HepG2 (cell line): ENCODE measurements around the gene HPS4. TPM values are rescaled to one million over a fixed set of nuclear protein-coding genes. Genes with fewer than 3 reads are reported as not detected.

ENCODE experiments used
- ADNP ChIP-seq: sonication (generic); formaldehyde crosslinking; IDR thresholded peaks from 2 replicates; pipeline ENCODE4 v1.4.0; 2020; ENCODE audit warnings: missing genetic modification reagents
- CREB1 ChIP-seq, 2 experiments: fragments of 450-650 bp in 1 of 2; IDR thresholded peaks; 2 replicates each; pipeline ENCODE4 v1.6.1; 2016 to 2017; ENCODE audit warnings: control low read depth in 1 of 2, mild to moderate bottlenecking in 1 of 2, missing compliant biosample characterization in 1 of 2, missing genetic modification characterization in 1 of 2
- FOXA1 ChIP-seq, 2 experiments: fragments of 450-650 bp in 1 of 2; sonication (generic) in 1 of 2; formaldehyde crosslinking in 1 of 2; IDR thresholded peaks; 2 replicates each; pipeline versions ENCODE4 v1.4.0 to v1.6.1; 2016 to 2020; ENCODE audit warnings: missing genetic modification reagents in 1 of 2
- FOXM1 ChIP-seq: sonication (generic); formaldehyde crosslinking; IDR thresholded peaks from 2 replicates; pipeline ENCODE4 v1.5.0; 2020; ENCODE audit warnings: missing genetic modification reagents
- HDAC6 ChIP-seq: fragments of 200-600 bp; sonication (generic); IDR thresholded peaks from 2 replicates; pipeline ENCODE4 v1.7.0; 2017; ENCODE audit warnings: mild to moderate bottlenecking, antibody characterized with exemption, low read length, low read depth
- HOXA9 ChIP-seq: sonication (generic); formaldehyde crosslinking; IDR thresholded peaks from 2 replicates; pipeline ENCODE4 v1.8.1; 2022; ENCODE audit warnings: missing genetic modification reagents, mild to moderate bottlenecking, moderate library complexity, borderline replicate concordance
- MED13 ChIP-seq: sonication (generic); formaldehyde crosslinking; IDR thresholded peaks from 2 replicates; pipeline ENCODE4 v1.5.0; 2020; ENCODE audit warnings: missing genetic modification reagents
- MIER2 ChIP-seq: IDR thresholded peaks from 2 replicates; pipeline ENCODE4 v1.6.1; 2016; ENCODE audit warnings: missing biosample characterization, missing genetic modification reagents
- PATZ1 ChIP-seq: sonication (generic); formaldehyde crosslinking; IDR thresholded peaks from 2 replicates; pipeline ENCODE4 v1.4.0; 2020; ENCODE audit warnings: missing genetic modification reagents
- PAX8 ChIP-seq: sonication (generic); formaldehyde crosslinking; IDR thresholded peaks from 2 replicates; pipeline ENCODE4 v1.8.0; 2022; ENCODE audit warnings: mild to moderate bottlenecking, missing genetic modification reagents, borderline replicate concordance
- REST ChIP-seq, 2 experiments: IDR thresholded peaks; 2 replicates each; pipeline ENCODE4 v1.6.1; 2011 to 2012; ENCODE audit warnings: low read length in 2 of 2, borderline replicate concordance in 1 of 2, low read depth in 1 of 2, mild to moderate bottlenecking in 1 of 2, moderate library complexity in 1 of 2
- SIX1 ChIP-seq: sonication (generic); formaldehyde crosslinking; IDR thresholded peaks from 2 replicates; pipeline ENCODE4 v1.4.0; 2020; ENCODE audit warnings: missing genetic modification reagents, borderline replicate concordance
- TGIF2 ChIP-seq: IDR thresholded peaks from 2 replicates; pipeline ENCODE4 v1.6.1; 2016; ENCODE audit warnings: control low read depth, missing compliant biosample characterization
- YEATS2 ChIP-seq: sonication (generic); formaldehyde crosslinking; IDR thresholded peaks from 2 replicates; pipeline ENCODE4 v1.4.0; 2020; ENCODE audit warnings: missing genetic modification reagents, borderline replicate concordance
- ZBTB21 ChIP-seq: sonication (generic); formaldehyde crosslinking; IDR thresholded peaks from 2 replicates; pipeline ENCODE4 v1.4.0; 2020; ENCODE audit warnings: missing genetic modification reagents
- ZNF143 ChIP-seq: sonication (generic); formaldehyde crosslinking; IDR thresholded peaks from 2 replicates; pipeline ENCODE4 v1.4.0; 2020; ENCODE audit warnings: missing genetic modification reagents
- ZNF44 ChIP-seq: sonication (generic); formaldehyde crosslinking; IDR thresholded peaks from 2 replicates; pipeline ENCODE4 v1.5.1; 2020; ENCODE audit warnings: mild to moderate bottlenecking, missing genetic modification reagents
- ZNF773 ChIP-seq: sonication (generic); formaldehyde crosslinking; IDR thresholded peaks from 2 replicates; pipeline ENCODE4 v1.4.0; 2020; ENCODE audit warnings: missing genetic modification reagents, borderline replicate concordance
- ZNF782 ChIP-seq: sonication (generic); formaldehyde crosslinking; IDR thresholded peaks from 2 replicates; pipeline ENCODE4 v1.4.0; 2020; ENCODE audit warnings: missing genetic modification reagents, mild to moderate bottlenecking, borderline replicate concordance
- ZNF788 ChIP-seq: sonication (generic); formaldehyde crosslinking; IDR thresholded peaks from 2 replicates; pipeline ENCODE4 v1.5.0; 2020; ENCODE audit warnings: mild to moderate bottlenecking, missing genetic modification reagents, borderline replicate concordance
- ZUFSP ChIP-seq: sonication (generic); formaldehyde crosslinking; IDR thresholded peaks from 2 replicates; pipeline ENCODE4 v1.9.0; 2021; ENCODE audit warnings: missing genetic modification reagents, mild to moderate bottlenecking, borderline replicate concordance
- polyA plus RNA-seq, 8 experiments: library from polyadenylated mRNA; depleted of rRNA in 3 of 8; stranded (reverse) in 7 of 8; unstranded in 1 of 8; fragments of >200 nt; fragmentation: Illumina TruSeq in 4 of 8; extraction: Trizol in 4 of 8; gene quantifications; 2 replicates each; pipeline versions ENCODE4 v1.2.1 to v1.2.3, GENCODE V29; 2011 to 2016; ENCODE audit warnings: low read depth in 4 of 8, missing spikeins in 1 of 8, mixed read lengths in 1 of 8; ENCODE audit not compliant: insufficient read depth in 1 of 8
- total RNA-seq, 5 experiments: library from RNA; depleted of rRNA; stranded (reverse); fragments of >200 nt; fragmentation: Illumina TruSeq; extraction: Trizol; gene quantifications; 2 replicates each; pipeline ENCODE4 v1.2.3, GENCODE V29; 2016; ENCODE audit warnings: low read depth in 1 of 5

HPS4 gene
- total and polyA plus RNA-seq, 2 of the 13 experiments (the other 11 are each of a cell fraction or from before 2014, with no cell fraction given): 27.4 to 34.0 TPM

- TF ChIP-seq ZNF44: 0 out of 2 replicates have a peak, but pooled peaks have one; percentile 62
- peak; percentile 63 for TF ChIP-seq ZNF143 (CRISPR knock-in tag)
- peak; percentile 53; the same call in 1 of the 2 replicates for TF ChIP-seq ZNF782
- TF ChIP-seq ADNP (CRISPR knock-in tag): peak; percentile 85
- no peak for TF ChIP-seq HOXA9 (CRISPR knock-in tag)
- TF ChIP-seq ZUFSP (CRISPR knock-in tag): no peak
- TF ChIP-seq TGIF2 (CRISPR knock-in tag): 0 out of 2 replicates have a peak, but pooled peaks have one; percentile 36
- TF ChIP-seq SIX1 (CRISPR knock-in tag): 0 out of 2 replicates have a peak, but pooled peaks have one; percentile 22
- peak in 1 of 2 experiments; percentile 37; a peak in 1 of 4 replicates for TF ChIP-seq REST (IDR thresholded peaks at IDR 0.05; ENCODE audit: borderline replicate concordance in 1 of 2, low read depth in 1 of 2, low read length in 2 of 2)
- peak; percentile 93 for TF ChIP-seq ZNF788 (CRISPR knock-in tag)
- TF ChIP-seq MED13 (CRISPR knock-in tag): peak; percentile 47; the same call in 1 of the 2 replicates
- TF ChIP-seq FOXA1 (IDR thresholded peaks at IDR 0.05): no peak
- TF ChIP-seq FOXA1 (CRISPR knock-in tag; IDR thresholded peaks at IDR 0.05): 0 out of 2 replicates have a peak, but pooled peaks have one; percentile 7
- TF ChIP-seq YEATS2 (CRISPR knock-in tag): peak; percentile 91
- TF ChIP-seq PAX8 (CRISPR knock-in tag): no peak; the same call in 1 of the 2 replicates
- peak; percentile 76 for TF ChIP-seq ZBTB21
- TF ChIP-seq ZNF773 (CRISPR knock-in tag): peak; percentile 38; the same call in 1 of the 2 replicates
- peak; percentile 70; the same call in 1 of the 2 replicates for TF ChIP-seq PATZ1
- 0 out of 2 replicates have a peak, but pooled peaks have one; percentile 54 for TF ChIP-seq FOXM1
- TF ChIP-seq HDAC6: no peak
- peak; percentile 99 for TF ChIP-seq CREB1 (IDR thresholded peaks at IDR 0.05)
- TF ChIP-seq CREB1 (CRISPR knock-in tag; IDR thresholded peaks at IDR 0.05): peak; percentile 98
- TF ChIP-seq MIER2 (CRISPR knock-in tag): 0 out of 2 replicates have a peak, but pooled peaks have one; percentile 41
Measured at GRCh38 chr22:26483439-26484359, at the start of gene HPS4, which contains the start of gene SRRD (continued).
